ENCODE results near the gene CREB5. TPM values are rescaled to one million over a fixed set of nuclear protein-coding genes. Genes with fewer than 3 reads are reported as not detected.

CREB5 gene
- total and polyA plus RNA-seq, 2 of the 8 experiments (the other 6 are each of a cell fraction or from before 2014, with no cell fraction given): 2.4 to 2.7 TPM

GRCh38 chr7:28641752-28642545 is 229.6 kb downstream of the CREB5 start:
- Histone ChIP-seq H2BK5ac (ENCODE audit: low read depth, low read length) (no peak overlapping the region), H4K91ac (replicated peaks; ENCODE audit: insufficient read length, low read length) (no peak overlapping the region), H3K79me2 (ENCODE audit: control insufficient read depth in 1 of 2, insufficient read depth in 2 of 2, low read length in 2 of 2) (no peaks in the 10 kb centered on the region), H3K9ac (replicated peaks in 1 of 4; ENCODE audit: extremely low read depth in 1 of 4, low read depth in 3 of 4, low read length in 3 of 4) (no peak overlapping the region), H2AFZ (ENCODE audit: low read length) (no peak overlapping the region), H3K56ac (replicated peaks; ENCODE audit: insufficient read length, low read depth, low read length) (no peak overlapping the region), H3K36me3 (ENCODE audit: control insufficient read depth in 2 of 4, insufficient read depth in 4 of 4, low read length in 3 of 4) (no peaks in the 10 kb centered on the region), H3K9me3 (ENCODE audit: insufficient read depth in 2 of 2, low read depth in 1 of 2, low read length in 1 of 2) (no peaks in the 10 kb centered on the region), H3K27ac (ENCODE audit: low read depth, low read length) (no peak overlapping the region), H3K18ac (ENCODE audit: extremely low read depth, low read length) (no peak overlapping the region), H2BK120ac (replicated peaks; ENCODE audit: low read depth, low read length) (no peak overlapping the region), H2BK20ac (ENCODE audit: low read length) (no peak overlapping the region), H3K4ac (replicated peaks; ENCODE audit: insufficient read length, low read depth, low read length) (no peak overlapping the region), H3K4me3 (ENCODE audit: extremely low read depth in 1 of 4, insufficient read depth in 2 of 4, low read depth in 3 of 4, low read length in 4 of 4) (no peak overlapping the region), H2AK5ac (ENCODE audit: low read depth, low read length) (no peak overlapping the region; the same call in 1 of the 2 replicates), H3K4me1 (replicated peaks in 1 of 4; ENCODE audit: control insufficient read depth in 3 of 4, insufficient read depth in 4 of 4, low read length in 3 of 4) (peaks cover 3 to 10% (median 6%) of the 10 kb centered on the region in 4 experiments; a peak in 3 of 7 replicates), H2BK12ac (ENCODE audit: low read depth, low read length) (0 out of 2 replicates have a peak overlapping the region, but pooled peaks have one; percentile 71), H4K20me1 (replicated peaks in 1 of 2; ENCODE audit: control insufficient read depth in 1 of 2, insufficient read depth in 2 of 2, low read length in 2 of 2) (no peaks in the 10 kb centered on the region), H3K23me2 (ENCODE audit: low read depth, low read length) (no peaks in the 10 kb centered on the region), H3K23ac (ENCODE audit: insufficient read length) (no peak overlapping the region), H4K8ac (ENCODE audit: extremely low read depth, insufficient read depth, low read length) (no peak overlapping the region), H4K5ac (ENCODE audit: insufficient read length, low read depth, low read length) (no peak overlapping the region), H3K4me2 (ENCODE audit: insufficient read depth in 1 of 2, low read depth in 2 of 2, low read length in 2 of 2) (no peak overlapping the region), H3K27me3 (replicated peaks in 1 of 4; ENCODE audit: control insufficient read depth in 3 of 4, extremely low read depth in 1 of 4, insufficient read depth in 3 of 4, low read length in 3 of 4) (no peaks in the 10 kb centered on the region), H3K14ac (ENCODE audit: insufficient read length) (no peak overlapping the region), H2BK15ac (ENCODE audit: low read length) (no peak overlapping the region), H3K79me1 (ENCODE audit: low read depth, low read length) (no peaks in the 10 kb centered on the region)
- DNase-seq (ENCODE audit: low read depth in 1 of 2, low spot score in 2 of 2) (no peak), FAIRE-seq (no peak)
- POLR2A ChIA-PET (ENCODE audit: partially characterized antibody): no interaction called here
- CTCF ChIA-PET (ENCODE audit: partially characterized antibody): interaction anchor here (0.7 to 3.3 kb wide), 5 partner anchors 12 to 255 kb away, joined by 3 to 16 read pairs (median 3); no protein-coding TSS in a partner anchor
- 86% methylated on average over 11 of the region's 11 CpGs; no CpG with 5 or more reads in 1 of the 2 experiments for WGBS, 2 experiments (ENCODE audit: extremely low coverage in 1 of 2, insufficient coverage in 1 of 2, insufficient read length in 1 of 2, insufficient replicate concordance in 2 of 2, low coverage in 1 of 2, low lambda C conversion rate in 2 of 2, missing lambda C conversion rate in 1 of 2)
- TF ChIP-seq RXRA (IDR thresholded peaks at IDR 0.05; ENCODE audit: insufficient read depth, low read depth, low read length) (no peak), KDM1A (IDR thresholded peaks at IDR 0.05; ENCODE audit: borderline replicate concordance, low read length) (no peak), E2F6 (IDR thresholded peaks at IDR 0.05) (no peak), GABPA (IDR thresholded peaks at IDR 0.05; ENCODE audit: borderline replicate concordance, insufficient read depth, low read length) (no peak), NRF1 (IDR thresholded peaks at IDR 0.05; ENCODE audit: low read depth, low read length) (no peak), GTF2F1 (IDR thresholded peaks at IDR 0.05; ENCODE audit: borderline replicate concordance, low read depth, low read length) (no peak), TCF12 (IDR thresholded peaks at IDR 0.05; ENCODE audit: low read depth, low read length) (no peak), POLR2AphosphoS5 (IDR thresholded peaks at IDR 0.05; ENCODE audit: low read depth, low read length) (no peak), SIN3A (conservative IDR thresholded peaks at IDR 0.05 in 1 of 2, IDR thresholded peaks at IDR 0.05 in 1 of 2; ENCODE audit: low read depth in 1 of 2, low read length in 2 of 2) (no peak), ZNF274 (IDR thresholded peaks at IDR 0.05; ENCODE audit: borderline replicate concordance, extremely low read depth, low read length) (no peak), MAX (IDR thresholded peaks at IDR 0.05) (no peak)
